DLD1 (cell line): ENCODE data around the gene HOXD11.

Experiments
- in situ Hi-C: cut with HindIII; loops from 2 replicates; pipeline ENCODE4 v1.10.0; 2017; ENCODE audit warnings: low sequenced_read_pairs

Gene HOXD11

GRCh38 chr2:176103742-176104315 lies 3.3 kb upstream of the HOXD11 start:
- in situ Hi-C loops, result no loop called here

GRCh38 chr2:176104316-176105077 lies 2.6 kb upstream of the HOXD11 start:
- in situ Hi-C loops, result no loop called here

DNA sequence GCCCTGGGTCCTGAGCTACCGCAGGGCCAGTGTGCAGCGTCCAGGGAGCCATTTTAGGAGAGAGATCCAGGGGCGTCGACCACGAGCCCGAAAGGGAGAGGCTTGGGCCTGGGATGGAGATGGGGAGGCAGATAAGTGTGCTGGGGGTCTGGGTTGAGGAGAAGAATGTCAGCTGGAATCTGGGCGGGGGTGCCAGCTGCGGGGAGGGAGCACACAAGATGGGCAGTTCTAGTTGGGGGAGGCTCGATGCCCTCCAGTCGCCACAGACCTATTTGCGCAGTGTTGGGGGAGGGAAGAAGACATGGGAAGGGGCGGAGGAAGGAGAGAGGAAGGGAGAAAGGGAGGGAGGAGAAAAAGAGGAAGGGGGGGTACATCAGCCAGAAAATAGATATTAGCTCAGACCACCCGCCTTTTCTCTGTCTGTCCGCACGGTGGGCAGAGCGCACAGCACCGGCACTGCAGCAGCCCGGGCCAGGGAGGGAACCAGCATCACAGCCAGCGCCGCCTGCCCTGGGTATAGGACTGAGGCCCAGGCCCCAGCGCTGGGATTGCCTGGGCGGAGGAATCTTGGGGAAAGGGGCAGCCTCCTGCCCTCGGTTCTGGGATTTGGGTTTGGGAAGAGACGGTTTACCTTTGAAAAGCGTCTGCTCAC lies 1.9 kb upstream of the HOXD11 start:
- in situ Hi-C loops, result no loop called here

DNA sequence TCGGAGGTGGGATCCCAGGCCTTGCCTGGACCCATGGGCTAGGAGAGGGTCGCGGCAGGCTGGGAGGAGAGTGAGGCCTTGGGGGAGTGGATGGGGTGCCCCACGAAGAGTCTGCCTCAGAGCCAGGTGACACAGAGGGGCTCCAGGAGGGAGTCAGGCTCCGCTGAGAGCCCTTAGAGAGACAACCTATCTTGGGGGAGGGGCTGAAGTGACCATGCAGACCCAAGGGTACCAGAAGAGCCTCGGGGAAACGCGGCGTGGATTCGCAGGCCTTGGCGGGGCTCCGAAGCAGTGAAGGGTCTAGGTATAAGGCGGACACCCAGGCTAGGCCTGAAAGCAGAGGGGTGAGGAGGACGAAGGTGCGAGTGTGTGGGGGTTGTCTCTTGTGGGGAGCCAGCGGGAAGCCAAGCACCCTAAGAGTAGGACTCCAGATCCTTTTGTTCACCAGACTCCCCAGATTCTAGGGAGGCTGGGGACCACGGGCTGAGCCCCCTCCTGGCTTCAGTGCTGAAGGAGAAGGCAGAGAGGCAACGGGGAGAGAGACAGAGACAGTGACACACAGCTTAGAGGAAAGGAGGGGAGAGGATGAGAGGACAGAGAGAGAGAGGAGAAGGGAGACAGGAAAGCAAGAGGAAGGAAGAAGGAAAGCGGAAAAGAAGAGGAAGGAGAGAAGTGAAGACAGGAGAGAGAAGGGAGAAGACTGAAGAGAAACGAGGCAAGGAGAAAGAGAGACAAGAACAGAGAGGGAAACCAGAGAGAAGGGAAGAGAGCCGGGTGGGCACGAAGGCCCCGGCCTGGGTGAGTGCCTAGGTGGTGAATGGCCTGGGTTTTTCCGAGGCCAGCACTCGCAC lies 1.1 kb upstream of the HOXD11 start:
- in situ Hi-C loops, result no loop called here

DNA sequence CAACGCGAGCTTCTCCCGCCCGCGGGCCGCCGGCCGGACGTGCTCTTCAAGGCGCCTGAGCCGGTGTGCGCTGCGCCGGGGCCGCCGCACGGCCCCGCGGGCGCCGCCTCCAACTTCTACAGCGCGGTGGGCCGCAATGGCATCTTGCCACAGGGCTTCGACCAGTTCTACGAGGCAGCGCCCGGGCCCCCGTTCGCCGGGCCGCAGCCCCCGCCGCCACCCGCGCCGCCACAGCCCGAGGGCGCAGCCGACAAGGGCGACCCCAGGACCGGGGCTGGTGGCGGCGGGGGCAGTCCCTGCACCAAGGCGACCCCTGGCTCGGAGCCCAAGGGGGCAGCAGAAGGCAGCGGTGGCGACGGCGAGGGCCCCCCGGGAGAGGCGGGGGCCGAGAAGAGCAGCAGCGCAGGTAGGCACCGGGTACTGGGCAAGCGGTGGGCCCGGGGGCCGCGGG lies 676 bp downstream of the HOXD11 start:
- in situ Hi-C loops, result no loop called here

DNA sequence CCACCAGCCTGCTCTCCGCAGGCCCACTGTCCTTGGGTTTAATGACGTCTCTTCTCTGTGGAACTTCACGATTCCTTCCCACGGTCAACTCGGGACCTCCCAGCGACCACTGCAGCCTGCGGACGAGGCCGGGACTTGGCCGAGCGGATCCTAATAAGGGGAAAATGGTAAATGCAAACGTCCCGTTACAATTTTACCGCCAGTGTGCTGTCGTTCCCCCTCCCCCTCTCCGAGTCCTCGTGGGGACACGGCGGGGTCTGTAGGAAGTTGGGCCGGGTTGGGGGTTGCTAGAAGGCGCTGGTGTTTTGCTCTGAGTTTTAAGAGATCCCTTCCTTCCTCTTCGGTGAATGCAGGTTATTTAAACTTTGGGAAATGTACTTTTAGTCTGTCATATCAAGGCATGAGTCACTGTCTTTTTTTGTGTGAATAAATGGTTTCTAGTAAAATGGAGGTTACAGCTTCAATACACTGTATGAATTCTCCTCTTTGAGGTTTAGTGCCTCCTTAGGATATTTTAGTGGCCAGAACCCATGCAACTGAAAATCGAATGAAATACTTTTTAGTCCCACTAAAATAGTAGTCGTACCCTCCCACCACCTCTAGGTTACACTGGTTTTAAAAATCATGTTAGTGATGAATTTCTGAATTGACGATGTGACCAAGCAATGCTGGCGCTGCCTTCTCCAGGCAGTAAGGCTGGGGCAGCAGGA lies 2.3 kb downstream of the HOXD11 start:
- in situ Hi-C loops, result no loop called here

DNA sequence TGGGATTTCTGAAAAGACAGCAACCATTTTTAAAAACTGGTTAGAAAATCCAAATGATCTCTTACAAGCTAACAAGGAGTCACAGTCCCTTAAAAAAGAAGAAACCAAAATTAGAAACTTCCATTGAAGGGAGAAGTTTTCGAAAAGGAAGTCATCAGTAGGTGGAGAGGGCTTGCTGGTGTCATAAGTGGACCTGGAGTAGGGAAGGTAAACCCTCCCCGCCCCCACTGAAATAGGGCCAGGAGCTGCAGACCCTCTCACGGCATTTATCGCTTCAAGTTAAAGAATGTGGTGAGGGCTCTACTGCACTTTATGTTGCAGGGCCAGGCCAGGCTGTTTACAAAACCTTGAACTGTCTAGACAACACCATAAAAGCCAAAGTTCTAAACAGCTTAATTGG lies 2.9 kb downstream of the HOXD11 start:
- in situ Hi-C loops, result no loop called here

GRCh38 chr2:176110415-176111308 lies 3.6 kb downstream of the HOXD11 start:
- in situ Hi-C loops, result no loop called here

GRCh38 chr2:176111309-176111663 lies 4.2 kb downstream of the HOXD11 start:
- in situ Hi-C loops, result no loop called here

DNA sequence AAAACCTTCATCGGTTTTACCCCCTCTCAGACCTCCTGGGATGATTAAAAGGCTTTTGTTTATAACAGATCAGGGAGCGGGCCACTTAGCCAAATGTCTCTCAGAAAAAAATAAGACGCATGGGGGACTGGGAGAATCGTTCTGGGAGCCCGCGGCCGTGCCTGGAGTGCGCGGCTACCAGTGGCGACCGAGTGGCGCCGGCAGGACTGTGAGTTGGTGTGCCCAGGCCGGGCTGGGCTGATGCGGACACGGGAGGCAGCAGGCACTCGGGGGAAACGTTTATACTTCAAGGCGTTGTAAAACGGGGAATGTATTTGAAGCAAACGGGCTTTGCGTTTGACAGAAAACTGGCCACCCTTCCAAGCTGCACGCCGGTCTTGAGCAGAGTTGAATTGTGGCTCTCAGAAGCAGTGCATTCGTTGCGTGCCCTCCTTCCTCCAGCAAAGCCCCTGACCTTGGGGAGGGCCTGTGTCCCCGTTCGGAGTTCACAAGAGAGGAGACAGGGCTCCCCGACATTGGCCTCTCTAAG lies 4.8 kb downstream of the HOXD11 start:
- in situ Hi-C loops, result no loop called here

DNA sequence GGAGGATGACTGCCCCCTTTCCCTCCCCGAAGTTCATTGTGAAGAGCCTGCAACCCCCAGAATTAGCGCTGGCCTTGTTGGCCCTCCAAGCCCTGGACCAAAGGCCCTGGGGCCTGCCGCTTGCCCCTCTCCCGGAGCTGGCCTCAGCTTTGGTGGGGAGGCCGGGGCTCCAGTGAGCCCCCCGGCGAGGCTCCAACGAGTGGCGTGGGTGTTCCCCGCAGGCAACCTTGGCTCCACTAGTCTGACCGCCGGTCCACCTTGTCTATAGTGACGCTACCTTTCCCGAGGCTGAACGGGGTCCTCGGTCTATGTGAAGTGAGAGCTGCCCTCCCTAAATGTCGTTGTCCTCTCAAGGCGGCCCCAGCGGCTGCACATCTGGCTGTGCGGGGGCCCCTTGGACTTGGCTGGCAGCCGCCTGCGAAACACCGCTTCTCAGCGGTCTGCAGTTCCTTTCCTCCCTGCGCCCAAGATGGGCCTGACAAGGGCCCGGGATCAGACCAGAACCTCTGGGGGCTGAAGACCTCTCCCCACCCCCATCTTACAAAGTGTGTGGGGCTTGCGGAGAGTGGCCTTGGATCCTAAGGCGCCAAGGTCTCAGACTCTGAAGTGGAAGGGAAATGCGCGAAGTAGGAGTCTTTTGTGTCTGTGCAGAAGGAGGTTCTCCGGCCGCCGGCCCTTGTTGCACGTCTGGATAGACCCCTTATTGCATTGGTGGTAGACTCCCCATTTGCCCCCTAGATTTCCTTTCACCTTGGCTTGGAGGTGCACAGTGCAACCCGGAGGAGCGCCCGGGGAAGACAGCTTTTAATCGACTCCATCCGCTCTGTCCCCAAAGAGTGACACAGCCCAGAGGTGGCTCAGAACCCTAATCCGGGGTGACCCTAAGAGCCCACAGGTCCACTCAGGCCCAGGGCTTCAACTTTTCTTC lies 5.6 kb downstream of the HOXD11 start:
- in situ Hi-C loops, result no loop called here

- in situ Hi-C loops, result no loop called here
Measured at GRCh38 chr2:176114120-176114929, 7.2 kb downstream of the HOXD11 start.

DNA sequence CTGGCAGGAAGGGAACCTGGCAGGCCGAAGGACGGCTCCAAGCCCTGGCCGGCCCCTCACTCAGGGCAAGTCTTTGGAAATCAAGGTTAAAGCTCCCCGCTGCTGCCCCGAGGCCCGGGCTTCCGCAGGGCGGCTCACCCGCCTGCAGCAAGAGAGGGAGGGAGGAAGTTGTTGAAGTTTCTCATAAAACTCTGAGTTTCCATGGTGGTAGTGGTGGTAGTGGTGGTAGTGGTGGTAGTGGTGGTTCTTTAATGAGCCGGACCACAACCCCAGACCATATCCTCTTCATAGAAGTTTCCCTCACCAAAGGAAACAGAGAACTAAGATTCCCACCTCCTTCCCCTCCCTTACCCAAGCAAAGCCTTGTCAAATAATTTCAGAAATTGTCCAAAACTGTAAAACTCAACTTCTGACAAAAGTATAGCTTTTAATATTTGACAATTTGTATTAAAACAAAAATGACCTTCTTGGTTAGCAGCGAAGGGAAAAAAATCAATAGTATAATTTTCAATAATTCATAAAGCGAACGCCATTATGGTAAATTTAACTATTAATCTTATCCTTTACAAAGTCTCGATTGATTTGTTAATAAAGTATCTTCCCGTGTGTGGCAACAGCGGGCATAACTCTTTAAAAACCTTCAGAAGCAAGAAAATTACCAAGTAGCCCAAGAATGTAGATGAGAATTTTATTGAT lies 8.0 kb downstream of the HOXD11 start:
- in situ Hi-C loops, result no loop called here

DNA sequence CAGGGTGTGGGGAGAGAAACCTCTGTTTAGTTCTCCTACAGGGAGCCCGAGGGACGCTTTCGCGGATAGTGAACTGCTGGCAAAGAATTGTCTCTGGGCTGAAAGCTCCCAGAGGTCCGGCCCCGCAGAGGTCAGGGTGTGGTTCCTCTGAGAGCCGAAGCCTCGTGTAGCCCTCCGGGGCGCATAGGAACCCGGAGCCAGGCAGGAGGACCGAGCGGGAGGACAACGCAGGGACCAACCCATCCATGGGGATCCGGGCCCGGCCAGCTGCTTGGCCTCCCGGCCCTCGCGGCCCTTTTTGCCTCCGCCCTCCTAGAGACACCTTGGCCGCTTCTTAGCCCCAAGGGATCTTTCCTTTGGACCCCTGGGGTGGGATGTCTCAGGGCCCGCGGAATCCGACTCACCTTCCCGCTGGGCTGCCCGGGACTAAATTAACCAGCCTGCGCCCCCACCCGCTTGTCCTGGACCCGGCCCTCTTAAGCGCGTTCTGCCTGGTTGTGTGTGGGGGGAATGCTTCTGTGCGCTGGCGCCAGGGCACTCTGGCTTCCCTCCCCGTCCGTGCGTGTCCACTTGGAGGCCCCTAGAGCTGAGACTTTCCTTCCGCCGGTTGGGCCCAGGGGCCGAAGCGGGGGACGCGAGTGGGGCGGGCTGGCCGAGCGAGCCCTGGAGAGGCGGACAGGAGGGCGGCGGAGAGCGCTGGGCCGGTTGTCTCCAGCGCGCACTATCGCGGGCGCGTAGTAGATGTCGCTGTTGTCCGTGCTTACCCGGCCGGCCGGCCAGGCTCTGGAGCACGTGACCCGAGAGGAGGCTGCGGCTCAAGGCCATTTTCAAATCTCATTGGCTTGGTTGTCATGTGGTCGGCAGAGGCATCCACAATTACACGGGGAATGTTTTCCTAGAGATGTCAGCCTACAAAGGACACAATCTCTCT lies 9.1 kb downstream of the HOXD11 start, which contains the start of gene HOXD10:
TSS of gene HOXD10 (plus strand) at position 896 of the 931 bp plus-strand sequence. CDS start 56 bp downstream, outside the sequence.
- in situ Hi-C loops, result no loop called here

- in situ Hi-C loops, result no loop called here
Measured at GRCh38 chr2:176117162-176117822, 10.2 kb downstream of the HOXD11 start.
